Type B pancreatic cell (in vitro differentiated cells): Measurements from ENCODE around the gene CYP2A13. TPM values are rescaled to one million over a fixed set of nuclear protein-coding genes. Genes with fewer than 3 reads are reported as not detected.
"Not testable (repeated sequence)": the region's sequence is repeated elsewhere in the genome, so short reads cannot be mapped to it uniquely, and the experiment has no call there.

Experiments used
- DNase-seq: peaks from one replicate; pipeline ENCODE4 v3.0.0; 2021; ENCODE audit warnings: mixed read lengths; ENCODE audit not compliant: unreplicated experiment; ENCODE audit errors: extremely low spot score
- H3K27ac Mint-ChIP-seq: 2 replicates; pipeline ENCODE4 v1.8.0; 2021; ENCODE audit warnings: mild to moderate bottlenecking, mixed read lengths
- H3K27me3 Mint-ChIP-seq: 2 replicates; pipeline ENCODE4 v1.8.0; 2021; ENCODE audit warnings: mixed read lengths
- H3K36me3 Mint-ChIP-seq: 2 replicates; pipeline ENCODE4 v1.8.0; 2021; ENCODE audit warnings: mixed read lengths
- H3K4me1 Mint-ChIP-seq: one replicate; pipeline ENCODE4 v1.8.0; 2021; ENCODE audit warnings: mixed read lengths; ENCODE audit not compliant: unreplicated experiment
- H3K4me3 Mint-ChIP-seq: 2 replicates; pipeline ENCODE4 v1.8.0; 2021; ENCODE audit warnings: mild to moderate bottlenecking, mixed read lengths
- H3K9me3 Mint-ChIP-seq: 2 replicates; pipeline ENCODE4 v1.8.0; 2021; ENCODE audit warnings: mixed read lengths
- total RNA-seq: library from RNA; stranded (reverse); gene quantifications from 2 replicates; pipeline ENCODE4 v1.2.1, GENCODE V29; 2021; ENCODE audit warnings: low replicate concordance
- TF ChIP-seq, protein P1 (sequence below): fragments of 200-600 bp; sonication (generic); conservative IDR thresholded peaks from 2 replicates; pipeline ENCODE4 v1.5.0; 2021; ENCODE audit warnings: antibody characterized with exemption, mild to moderate bottlenecking

CYP2A13 gene
- total RNA-seq, 1 donor from 2014 or later: not detected

DNA sequence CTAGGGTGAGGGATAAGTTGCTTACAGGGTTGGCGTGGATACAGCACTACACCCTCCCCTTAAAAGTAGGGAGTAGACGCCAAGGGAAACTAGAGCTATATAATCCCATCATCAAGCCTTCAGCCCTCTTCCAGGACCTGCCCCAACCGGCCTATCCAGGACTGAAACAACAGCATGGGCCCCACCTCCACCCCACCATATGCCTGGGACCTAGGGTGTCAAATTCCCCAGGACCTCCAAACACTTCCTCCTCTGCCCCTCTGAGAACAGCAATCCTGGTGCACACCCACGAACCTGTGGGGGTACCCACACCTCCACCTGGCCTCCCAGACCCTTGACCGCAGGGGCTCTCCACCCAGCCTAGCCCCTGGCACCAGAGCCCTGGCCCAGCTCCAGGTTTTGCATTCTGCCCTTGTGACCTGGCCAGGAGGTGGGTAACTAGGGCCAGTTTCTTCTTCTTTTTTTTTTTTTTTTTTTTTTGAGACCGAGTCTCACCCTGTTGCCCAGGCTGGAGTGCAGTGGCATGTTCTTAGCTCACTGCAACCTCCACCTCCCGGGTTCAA lies 24.6 kb downstream of the CYP2A13 start:
- Mint-ChIP-seq H3K36me3 (no peaks in the 10 kb centered on the region), H3K9me3 (no peaks in the 10 kb centered on the region), H3K4me1 (no peaks in the 10 kb centered on the region), H3K27me3 (peaks cover 26% of the 10 kb centered on the region), H3K4me3 (no peak overlapping the region), H3K27ac (no peak overlapping the region)
- TF ChIP-seq, protein P1, sequence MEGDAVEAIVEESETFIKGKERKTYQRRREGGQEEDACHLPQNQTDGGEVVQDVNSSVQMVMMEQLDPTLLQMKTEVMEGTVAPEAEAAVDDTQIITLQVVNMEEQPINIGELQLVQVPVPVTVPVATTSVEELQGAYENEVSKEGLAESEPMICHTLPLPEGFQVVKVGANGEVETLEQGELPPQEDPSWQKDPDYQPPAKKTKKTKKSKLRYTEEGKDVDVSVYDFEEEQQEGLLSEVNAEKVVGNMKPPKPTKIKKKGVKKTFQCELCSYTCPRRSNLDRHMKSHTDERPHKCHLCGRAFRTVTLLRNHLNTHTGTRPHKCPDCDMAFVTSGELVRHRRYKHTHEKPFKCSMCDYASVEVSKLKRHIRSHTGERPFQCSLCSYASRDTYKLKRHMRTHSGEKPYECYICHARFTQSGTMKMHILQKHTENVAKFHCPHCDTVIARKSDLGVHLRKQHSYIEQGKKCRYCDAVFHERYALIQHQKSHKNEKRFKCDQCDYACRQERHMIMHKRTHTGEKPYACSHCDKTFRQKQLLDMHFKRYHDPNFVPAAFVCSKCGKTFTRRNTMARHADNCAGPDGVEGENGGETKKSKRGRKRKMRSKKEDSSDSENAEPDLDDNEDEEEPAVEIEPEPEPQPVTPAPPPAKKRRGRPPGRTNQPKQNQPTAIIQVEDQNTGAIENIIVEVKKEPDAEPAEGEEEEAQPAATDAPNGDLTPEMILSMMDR: no peak
- DNase-seq: no peak

DNA sequence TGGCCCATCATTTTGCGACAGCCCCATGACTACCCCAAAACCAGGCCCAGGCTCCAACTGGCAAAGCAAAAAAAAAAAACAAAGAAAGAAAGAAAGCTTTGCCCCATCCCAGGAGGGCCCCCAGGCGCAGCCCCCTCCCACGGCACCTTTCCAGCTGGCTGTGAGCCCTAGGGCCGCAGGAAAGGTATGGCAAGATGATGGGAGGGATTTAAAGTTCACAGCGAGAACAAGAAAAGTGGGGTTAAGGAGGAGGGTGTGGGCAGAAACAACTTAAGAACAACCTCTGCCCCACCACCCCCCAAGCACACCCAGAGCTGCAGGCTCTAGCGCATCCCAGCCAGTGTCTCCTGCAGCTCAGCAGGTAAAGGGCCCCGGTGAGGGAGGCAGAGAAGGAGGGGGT lies 25.9 kb downstream of the CYP2A13 start, which contains the start of gene CYP2F1:
Gene CYP2F1, plus strand, starts transcription at position 301 of the 400 bp plus-strand sequence. CDS start 1,757 bp downstream, outside the sequence.
- no peaks in the 10 kb centered on the region for H3K36me3 Mint-ChIP-seq
- no peaks in the 10 kb centered on the region for H3K4me1 Mint-ChIP-seq
- TF ChIP-seq, protein P1: no peak
- H3K27ac Mint-ChIP-seq: no peak within 1 kb of the TSS
- DNase-seq: no peak
- H3K27me3 Mint-ChIP-seq: peaks cover 31% of the 10 kb centered on the region
- H3K4me3 Mint-ChIP-seq: no peak within 1 kb of the TSS
- no peaks in the 10 kb centered on the region for H3K9me3 Mint-ChIP-seq

DNA sequence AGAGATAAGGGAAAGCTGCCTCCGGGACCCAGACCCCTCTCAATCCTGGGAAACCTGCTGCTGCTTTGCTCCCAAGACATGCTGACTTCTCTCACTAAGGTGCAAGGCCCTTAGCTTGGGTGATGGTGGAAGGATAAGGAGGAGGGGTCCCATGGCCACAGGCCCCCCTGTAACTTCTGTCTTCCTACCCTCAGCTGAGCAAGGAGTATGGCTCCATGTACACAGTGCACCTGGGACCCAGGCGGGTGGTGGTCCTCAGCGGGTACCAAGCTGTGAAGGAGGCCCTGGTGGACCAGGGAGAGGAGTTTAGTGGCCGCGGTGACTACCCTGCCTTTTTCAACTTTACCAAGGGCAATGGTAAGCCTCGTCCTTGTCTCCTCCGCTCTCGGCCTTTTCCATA lies 28.0 kb downstream of the CYP2A13 start:
- H3K36me3 Mint-ChIP-seq: no peaks in the 10 kb centered on the region
- no peaks in the 10 kb centered on the region for H3K4me1 Mint-ChIP-seq
- H3K27me3 Mint-ChIP-seq: peaks cover 35% of the 10 kb centered on the region
- H3K4me3 Mint-ChIP-seq: no peak overlapping the region
- H3K27ac Mint-ChIP-seq: no peak overlapping the region
- H3K9me3 Mint-ChIP-seq: no peaks in the 10 kb centered on the region
- no peak for DNase-seq
- TF ChIP-seq, protein P1: no peak

DNA sequence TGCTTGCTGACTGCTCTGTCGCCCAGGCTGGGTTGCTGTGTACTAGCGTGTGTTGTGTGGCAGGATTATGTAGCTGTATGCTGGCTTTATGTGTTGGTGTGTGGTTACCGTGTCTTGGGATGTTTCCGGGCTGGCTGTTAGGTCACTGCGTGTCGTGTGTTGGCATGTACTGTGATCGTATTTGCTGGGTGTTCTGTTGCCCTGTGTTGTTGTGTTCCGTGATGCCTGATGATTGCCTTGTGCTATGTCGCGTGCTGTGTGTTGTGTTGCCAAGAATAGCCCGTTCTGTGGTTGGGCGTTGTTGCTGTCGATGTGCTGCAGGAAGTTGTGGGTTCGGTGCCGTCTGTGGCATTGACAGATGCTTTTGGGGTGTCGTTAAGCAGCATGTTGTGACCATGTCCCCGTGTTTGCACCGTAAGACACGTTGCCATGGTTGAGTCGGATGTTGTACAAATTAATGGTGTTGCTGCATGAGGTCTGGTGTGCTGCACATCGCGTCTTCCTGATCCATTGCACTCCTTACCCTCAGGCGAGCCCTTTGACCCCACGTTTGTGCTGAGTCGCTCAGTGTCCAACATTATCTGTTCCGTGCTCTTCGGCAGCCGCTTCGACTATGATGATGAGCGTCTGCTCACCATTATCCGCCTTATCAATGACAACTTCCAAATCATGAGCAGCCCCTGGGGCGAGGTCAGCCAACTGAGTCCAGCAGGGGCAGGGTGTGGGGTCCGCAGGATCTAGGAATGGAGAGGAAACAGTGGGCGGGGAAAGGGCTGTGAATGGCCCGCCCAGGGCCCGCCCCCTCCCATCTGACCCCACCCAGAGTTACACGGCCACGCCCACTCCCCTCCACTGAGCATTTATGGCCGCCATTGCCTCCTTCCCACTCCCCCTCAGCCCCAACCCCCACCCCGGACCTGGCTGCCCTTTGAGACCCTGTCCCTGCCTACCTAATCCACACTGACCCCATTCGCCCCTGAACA lies 33.0 kb downstream of the CYP2A13 start:
- not testable (repeated sequence) for H3K4me1 Mint-ChIP-seq, H3K36me3 Mint-ChIP-seq, DNase-seq, H3K9me3 Mint-ChIP-seq, H3K27ac Mint-ChIP-seq, H3K4me3 Mint-ChIP-seq
- peaks cover 18% of the 10 kb centered on the region for H3K27me3 Mint-ChIP-seq

DNA sequence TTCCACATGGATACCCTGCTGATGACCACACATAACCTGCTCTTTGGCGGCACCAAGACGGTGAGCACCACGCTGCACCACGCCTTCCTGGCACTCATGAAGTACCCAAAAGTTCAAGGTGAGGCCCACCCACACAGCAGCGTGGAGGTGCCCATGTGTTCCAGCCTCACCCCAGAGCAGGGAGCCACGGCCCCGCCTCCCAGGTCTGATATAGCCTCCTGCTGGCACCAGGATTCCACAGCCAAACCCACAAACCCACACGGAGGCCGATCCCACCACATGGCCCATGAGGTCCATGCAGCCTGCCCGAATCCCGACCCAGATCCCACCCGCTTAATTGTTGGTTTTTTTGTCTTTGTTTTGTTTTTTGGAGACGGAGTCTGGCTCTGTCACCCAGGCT lies 34.6 kb downstream of the CYP2A13 start:
- not testable (repeated sequence) for H3K27ac Mint-ChIP-seq, H3K9me3 Mint-ChIP-seq, H3K36me3 Mint-ChIP-seq

DNA sequence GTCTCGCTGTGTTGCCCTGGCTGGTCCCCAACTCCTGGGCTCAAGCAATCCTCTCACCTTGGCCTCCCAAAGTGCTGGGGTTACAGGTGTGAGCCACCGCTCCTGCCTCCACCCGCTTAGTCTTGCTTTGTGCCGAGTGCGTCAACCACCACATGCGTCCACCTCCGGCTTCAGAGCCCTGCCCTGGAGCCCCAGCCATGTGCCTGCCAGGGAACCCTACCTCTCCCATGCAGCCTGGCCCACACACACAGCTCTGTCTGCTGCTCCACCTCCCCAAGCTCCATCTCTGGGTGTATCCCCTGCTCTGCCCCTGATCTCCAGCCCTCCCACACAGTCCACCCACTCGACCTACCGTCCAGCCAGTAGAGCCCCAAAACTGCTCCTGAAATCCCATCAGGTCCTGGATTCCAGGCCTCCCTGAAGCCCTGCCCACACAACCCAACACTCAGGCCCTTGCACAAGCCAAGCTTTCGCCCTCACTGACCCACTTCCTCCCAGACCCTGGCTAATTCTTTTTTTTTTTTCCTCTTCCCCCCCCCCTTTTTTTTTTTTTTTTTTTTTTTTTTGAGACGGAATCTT lies 35.6 kb downstream of the CYP2A13 start:
- H3K4me1 Mint-ChIP-seq: peaks cover 8% of the 10 kb centered on the region
- H3K27ac Mint-ChIP-seq: no peak overlapping the region
- no peaks in the 10 kb centered on the region for H3K36me3 Mint-ChIP-seq
- no peaks in the 10 kb centered on the region for H3K9me3 Mint-ChIP-seq
- H3K4me3 Mint-ChIP-seq: no peak overlapping the region
- peaks cover 10% of the 10 kb centered on the region for H3K27me3 Mint-ChIP-seq
- no peak for DNase-seq
- TF ChIP-seq, protein P1: no peak

More for the DNA sequence above, 34.6 kb downstream of the CYP2A13 start:
- H3K27me3 Mint-ChIP-seq: peaks cover 11% of the 10 kb centered on the region
- not testable (repeated sequence) for DNase-seq, H3K4me1 Mint-ChIP-seq, H3K4me3 Mint-ChIP-seq
